CD1c-positive myeloid dendritic cell (primary cell): ENCODE data around the gene RNU1-1.
A peak's percentile ranks its signal among the peaks of the same experiment; 100 is the strongest.
"Not testable (repeated sequence)": the region's sequence is repeated elsewhere in the genome, so short reads cannot be mapped to it uniquely, and the experiment has no call there.

Experiments
- DNase-seq: peaks from one replicate; pipeline ENCODE4 v3.0.0-alpha.2; 2016; ENCODE audit errors: extremely low spot score

Gene RNU1-1

DNA sequence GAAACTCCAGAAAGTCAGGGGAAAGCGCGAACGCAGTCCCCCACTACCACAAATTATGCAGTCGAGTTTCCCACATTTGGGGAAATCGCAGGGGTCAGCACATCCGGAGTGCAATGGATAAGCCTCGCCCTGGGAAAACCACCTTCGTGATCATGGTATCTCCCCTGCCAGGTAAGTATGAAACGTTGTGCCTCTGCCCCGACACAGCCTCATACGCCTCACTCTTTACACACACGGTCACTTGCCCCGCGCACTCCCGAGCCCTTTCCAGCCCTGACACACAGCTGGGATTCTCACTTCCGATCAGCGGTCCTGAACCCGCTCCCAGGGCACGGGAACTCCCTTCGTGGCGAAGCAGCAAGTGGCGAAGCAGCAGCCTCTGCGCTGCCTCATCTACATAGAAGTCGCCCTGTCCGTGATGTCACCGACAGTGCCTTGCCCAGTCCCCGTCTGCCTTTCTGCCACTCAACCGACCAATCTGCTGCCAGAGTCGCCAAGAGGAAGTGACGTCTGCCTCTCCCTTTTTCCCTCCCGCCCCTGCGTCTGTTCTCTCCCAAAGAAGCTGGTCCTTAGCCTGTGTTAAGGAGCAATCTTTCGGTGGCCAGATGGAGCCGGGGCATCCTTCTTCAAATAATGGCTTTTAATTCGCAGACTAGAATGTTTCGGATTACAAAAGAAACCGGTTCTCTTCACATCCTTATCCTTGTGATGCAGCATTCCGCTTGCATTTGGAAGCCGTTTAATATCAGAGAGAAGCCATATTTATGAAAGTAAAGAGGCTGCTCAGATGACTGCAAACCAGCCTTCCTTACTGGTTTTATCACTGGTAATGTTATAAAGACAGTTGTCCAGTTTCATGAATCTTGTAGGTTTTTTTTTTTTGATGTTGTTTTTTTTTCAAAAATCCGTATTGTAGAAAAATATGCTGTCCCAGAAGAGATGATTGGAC, at the start of gene RNU1-1:
TSS of gene RNU1-1 (minus strand) at position 179 of the 949 bp plus-strand sequence.
- peak; percentile 79 for DNase-seq

- DNase-seq: not testable (repeated sequence)
Observed at GRCh38 chr1:16561035-16561434, 47.0 kb upstream of the RNU1-1 start.

DNA sequence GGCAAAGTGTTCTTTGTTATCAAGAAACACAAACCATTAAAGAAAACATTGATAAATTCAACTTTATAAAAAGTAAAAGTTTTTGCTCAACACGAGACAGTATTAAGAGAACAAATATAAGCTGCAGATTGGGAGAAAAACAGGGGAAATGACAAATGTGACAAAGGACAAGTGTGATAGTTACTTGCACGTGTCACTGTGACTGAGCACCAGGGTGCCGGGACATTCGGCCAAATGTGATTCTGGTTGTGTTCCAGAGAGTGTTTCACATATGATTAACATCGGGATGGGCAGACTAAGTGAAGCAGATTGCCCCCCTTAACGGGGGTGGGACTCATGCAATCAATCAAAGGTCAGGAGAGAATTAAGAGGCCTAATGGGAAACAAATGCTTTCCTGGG, 46.4 kb upstream of the RNU1-1 start:
- not testable (repeated sequence) for DNase-seq

DNA sequence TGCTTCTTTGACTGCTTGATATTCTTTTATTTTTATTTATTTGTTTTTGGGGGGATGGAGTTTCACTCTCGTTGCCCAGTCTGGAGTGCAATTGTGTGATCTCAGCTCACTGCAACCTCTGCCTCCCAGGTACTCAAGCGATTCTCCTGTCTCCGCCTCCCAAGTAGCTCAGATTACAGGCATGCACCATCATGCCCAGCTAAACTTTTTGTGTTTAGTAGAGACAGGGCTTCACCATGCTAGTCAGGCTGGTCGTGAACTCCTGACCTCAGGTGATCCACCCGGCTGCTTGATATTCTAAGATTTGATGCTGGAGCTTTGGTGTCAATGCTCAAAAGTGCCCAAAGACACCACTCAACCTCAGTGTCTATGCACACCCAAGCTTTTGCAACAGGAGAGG, 45.6 kb upstream of the RNU1-1 start:
- DNase-seq: not testable (repeated sequence)

- not testable (repeated sequence) for DNase-seq
Observed at GRCh38 chr1:16557034-16557433, 42.9 kb upstream of the RNU1-1 start.

DNA sequence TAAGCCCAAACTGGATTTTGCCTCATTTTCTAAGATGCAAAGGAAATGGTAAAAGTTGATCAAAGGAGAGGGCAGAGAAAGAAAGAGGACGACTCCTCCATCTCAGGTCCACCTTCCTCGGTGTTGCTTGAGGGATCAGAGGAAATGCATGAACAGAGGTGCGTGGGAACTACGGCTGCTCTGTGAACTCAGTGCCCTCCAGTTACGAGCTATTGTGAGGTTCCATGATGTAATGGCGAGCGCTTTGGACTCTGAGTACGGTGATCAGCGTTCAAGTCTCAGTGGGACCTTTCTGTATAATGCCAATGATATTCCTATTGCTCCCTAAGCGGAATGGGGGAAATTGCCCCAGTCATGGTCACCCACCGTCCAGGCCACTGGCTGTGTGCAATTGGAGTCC, 39.2 kb upstream of the RNU1-1 start:
- DNase-seq: not testable (repeated sequence)

- DNase-seq: not testable (repeated sequence)
Observed at GRCh38 chr1:16550212-16550918, 36.3 kb upstream of the RNU1-1 start.

- not testable (repeated sequence) for DNase-seq
Observed at GRCh38 chr1:16549545-16549944, 35.5 kb upstream of the RNU1-1 start.

DNA sequence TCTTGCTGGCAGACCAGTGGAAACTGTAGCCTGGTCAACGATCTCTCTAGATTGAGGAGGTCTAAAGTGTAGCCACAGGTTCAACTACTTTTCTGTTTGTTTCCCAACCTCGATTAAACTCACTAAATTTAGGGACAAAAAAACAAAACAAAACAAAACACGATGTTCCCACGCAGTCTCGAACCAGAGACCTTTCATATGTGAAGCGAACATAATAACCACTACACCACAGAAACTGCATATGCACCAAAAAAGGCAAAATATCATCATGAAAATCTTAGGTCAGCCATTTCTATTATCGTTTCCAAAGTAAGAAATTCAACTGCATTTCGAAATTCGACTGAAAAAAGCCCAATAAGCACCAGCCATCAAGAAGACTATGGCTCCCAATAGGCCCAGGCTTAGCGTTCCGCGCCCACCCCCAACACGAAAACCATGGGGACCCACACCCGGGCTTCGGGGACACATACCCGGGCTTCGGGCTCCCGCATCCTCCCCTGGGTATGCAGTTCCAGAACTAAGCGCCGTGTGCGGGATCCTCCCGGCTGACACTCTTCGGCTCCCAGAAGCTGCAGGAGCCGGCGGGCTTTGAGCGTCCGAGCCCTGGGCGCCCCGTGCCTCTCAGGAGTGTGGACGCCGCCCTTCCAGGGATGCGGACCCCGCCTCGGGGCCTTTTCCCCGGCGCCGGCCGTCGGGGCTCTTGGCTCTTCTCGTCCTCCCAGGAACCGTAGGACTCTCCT, 33.6 kb upstream of the RNU1-1 start:
- not testable (repeated sequence) for DNase-seq

GRCh38 chr1:16545682-16546095, 31.6 kb upstream of the RNU1-1 start:
- DNase-seq: not testable (repeated sequence)

- peak; percentile 66 for DNase-seq
Observed at GRCh38 chr1:16540421-16540893, 26.4 kb upstream of the RNU1-1 start.

DNA sequence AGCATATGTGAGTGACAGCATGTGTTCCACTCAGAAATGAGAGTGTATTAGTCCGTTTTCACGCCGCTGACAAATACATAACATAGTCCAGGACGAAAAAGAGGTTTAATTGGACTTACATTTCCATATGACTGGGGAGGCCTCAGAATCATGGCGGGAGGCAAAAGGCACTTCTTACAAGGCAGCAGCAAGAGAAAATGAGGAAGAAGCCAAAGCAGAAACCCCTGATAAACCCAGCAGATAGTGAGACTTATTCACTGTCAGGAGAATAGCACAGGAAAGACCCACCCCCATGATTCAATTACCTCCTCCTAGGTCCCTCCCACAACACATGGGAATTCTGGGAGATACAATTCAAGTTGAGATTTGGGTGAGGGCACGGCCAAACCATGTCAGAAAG, 23.4 kb upstream of the RNU1-1 start:
- DNase-seq: not testable (repeated sequence)

GRCh38 chr1:16536796-16537195, 22.7 kb upstream of the RNU1-1 start:
- not testable (repeated sequence) for DNase-seq

DNA sequence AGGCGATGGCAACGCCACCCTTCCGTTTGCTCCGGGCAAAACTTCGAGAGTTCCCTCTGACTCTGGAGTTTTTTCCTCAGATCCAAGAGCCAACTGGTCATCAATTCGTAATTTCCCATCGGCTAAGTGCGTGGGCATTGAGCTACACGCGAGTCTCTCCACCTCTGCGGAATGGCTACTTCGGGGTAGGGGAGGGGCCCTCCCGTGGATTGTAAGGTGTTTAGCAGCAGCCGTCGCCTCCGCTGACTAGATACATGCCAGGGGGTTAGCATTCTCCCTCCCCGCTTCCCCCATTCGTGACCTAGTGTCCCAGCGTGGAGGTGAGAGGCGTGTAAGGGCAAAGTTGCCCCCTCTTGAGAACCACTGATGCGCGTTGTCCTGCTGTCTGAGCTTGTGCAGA, 21.8 kb upstream of the RNU1-1 start:
- not testable (repeated sequence) for DNase-seq

GRCh38 chr1:16535487-16535886, 21.4 kb upstream of the RNU1-1 start:
- not testable (repeated sequence) for DNase-seq

DNA sequence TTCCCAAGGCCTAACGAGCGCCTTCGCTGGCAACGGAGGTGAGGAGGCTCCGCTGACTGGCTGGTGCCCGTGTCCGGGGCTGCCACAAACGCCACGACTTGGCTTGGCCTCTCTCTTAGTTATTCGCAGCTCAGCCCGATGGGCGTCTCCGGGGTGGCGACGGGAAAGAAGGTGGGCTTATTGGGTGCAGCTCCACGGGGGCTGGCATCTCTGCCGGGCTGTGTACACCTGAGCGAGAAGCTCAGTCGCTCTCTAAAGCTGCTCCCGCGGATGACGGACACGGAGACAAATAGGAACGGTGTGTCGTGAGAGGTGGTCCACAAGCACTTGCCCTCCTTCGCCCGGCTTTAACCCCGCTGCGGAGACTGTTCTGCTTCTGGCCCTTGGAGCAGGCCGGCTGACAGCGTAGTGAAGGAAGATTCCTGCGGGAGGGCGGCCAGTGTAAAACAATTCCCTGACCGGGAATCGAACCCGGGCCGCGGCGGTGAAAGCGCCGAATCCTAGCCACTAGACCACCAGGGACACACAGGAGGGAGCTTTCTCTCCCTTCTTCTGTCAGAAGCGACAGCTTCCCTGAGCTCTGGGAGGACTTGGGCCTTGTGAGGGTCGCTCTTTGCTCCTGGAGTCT, 20.9 kb upstream of the RNU1-1 start:
- DNase-seq: not testable (repeated sequence)

DNA sequence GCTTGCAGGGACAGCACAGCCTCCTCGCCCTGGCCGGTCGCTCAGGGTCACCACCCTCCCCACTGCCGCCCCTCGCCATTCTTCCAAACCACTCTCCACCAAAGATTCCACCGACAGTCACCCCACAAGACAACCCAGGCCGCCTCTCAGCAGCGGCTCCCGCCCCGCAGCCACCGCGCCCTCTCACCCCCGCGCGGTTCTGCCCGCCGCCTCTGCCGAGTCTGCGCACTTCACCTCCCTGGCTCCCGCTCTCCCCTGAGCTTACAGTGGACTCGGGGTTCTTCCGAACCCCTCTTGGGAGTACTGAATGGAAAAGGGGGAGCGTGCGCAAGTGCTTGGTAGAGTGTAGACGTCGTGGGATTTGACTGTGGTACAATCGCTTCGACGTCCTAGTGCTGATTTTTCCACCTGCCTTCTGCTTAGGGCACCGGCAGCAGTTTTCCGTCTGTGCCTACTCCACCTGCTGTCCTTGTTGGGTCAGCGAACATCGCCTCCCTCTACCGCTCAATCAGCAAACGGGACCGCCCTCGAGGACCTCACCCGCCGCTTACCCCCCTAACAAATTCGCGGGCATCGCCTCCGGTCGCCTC, 20.2 kb upstream of the RNU1-1 start:
- not testable (repeated sequence) for DNase-seq

GRCh38 chr1:16532235-16532991, 18.3 kb upstream of the RNU1-1 start:
- DNase-seq: not testable (repeated sequence)

DNA sequence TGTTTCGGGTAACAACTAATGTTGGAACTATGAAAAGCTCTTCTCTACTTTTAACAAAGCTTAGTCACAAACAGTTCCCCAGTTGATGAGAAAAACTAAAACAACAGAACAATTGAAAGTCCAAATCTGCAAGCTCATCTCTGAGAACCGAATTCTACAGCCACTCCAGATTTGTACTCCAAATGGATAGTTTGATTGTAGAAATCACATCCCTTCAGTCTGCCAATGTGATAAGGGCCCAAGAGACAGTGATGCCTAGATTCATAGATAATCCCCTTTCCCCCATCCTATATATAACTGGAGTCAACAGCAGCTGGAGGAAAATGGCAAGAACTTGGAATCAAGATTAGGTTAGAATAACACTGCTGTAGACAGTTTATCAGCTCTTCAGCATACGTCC, 14.3 kb upstream of the RNU1-1 start:
- DNase-seq: not testable (repeated sequence)

DNA sequence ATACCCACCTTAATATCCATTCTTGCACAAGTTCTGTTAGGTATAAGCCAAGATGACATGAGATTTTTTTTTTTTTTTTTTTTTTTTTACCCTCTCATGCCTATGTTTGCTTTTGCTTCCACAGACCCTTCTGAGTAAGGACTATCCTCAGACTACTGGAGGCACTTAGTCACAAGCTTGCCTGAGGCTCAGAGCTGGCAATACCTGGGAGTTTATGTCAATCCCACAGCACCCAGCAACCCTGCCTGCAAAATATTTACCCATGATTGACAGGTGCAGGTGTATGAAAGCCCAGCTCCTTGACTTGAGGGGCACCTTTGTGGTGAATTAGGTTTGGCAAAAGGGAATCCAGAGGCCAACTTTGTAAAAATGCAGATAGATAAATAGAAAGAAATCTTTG, 11.7 kb upstream of the RNU1-1 start:
- DNase-seq: not testable (repeated sequence)
